H9 (cell line): Measurements from ENCODE around the gene TKTL1. TPM values are rescaled to one million over a fixed set of nuclear protein-coding genes. Genes with fewer than 3 reads are reported as not detected.

Experiments
- DNase-seq: peaks from one replicate; pipeline ENCODE4 v3.0.0-alpha.2; 2017
- H2AFZ ChIP-seq: one replicate; pipeline ENCODE4 v1.6.1; 2013; ENCODE audit warnings: mild to moderate bottlenecking, low read length, control low read depth, moderate library complexity
- H2AK5ac ChIP-seq: 2 replicates; pipeline ENCODE4 v1.6.1; 2013; ENCODE audit warnings: low read length, control low read depth, mixed read lengths; ENCODE audit not compliant: insufficient read length
- H2BK120ac ChIP-seq: one replicate; pipeline ENCODE4 v1.6.1; 2013; ENCODE audit warnings: low read depth, mild to moderate bottlenecking, low read length, control low read depth, inconsistent platforms; ENCODE audit not compliant: poor library complexity, severe bottlenecking
- H2BK12ac ChIP-seq: 2 replicates; pipeline ENCODE4 v1.6.1; 2013; ENCODE audit warnings: low read length, control low read depth, mixed read lengths, low read depth; ENCODE audit not compliant: insufficient read length
- H2BK15ac ChIP-seq: 2 replicates; pipeline ENCODE4 v1.6.1; 2013; ENCODE audit warnings: low read depth, low read length, control low read depth
- H2BK20ac ChIP-seq: one replicate; pipeline ENCODE4 v1.6.1; 2013; ENCODE audit warnings: low read depth, mild to moderate bottlenecking, low read length, control low read depth, inconsistent platforms; ENCODE audit not compliant: poor library complexity, severe bottlenecking
- H2BK5ac ChIP-seq: 2 replicates; pipeline ENCODE4 v1.6.1; 2013; ENCODE audit warnings: low read length, control low read depth, mixed read lengths; ENCODE audit not compliant: insufficient read length
- H3K14ac ChIP-seq: 2 replicates; pipeline ENCODE4 v1.6.1; 2013; ENCODE audit warnings: low read length, control low read depth; ENCODE audit not compliant: insufficient read depth
- H3K18ac ChIP-seq: 2 replicates; pipeline ENCODE4 v1.6.1; 2013; ENCODE audit warnings: low read depth, mild to moderate bottlenecking, mixed read lengths, low read length, control low read depth; ENCODE audit not compliant: insufficient read length
- H3K23ac ChIP-seq: 2 replicates; pipeline ENCODE4 v1.6.1; 2013; ENCODE audit warnings: low read length, control low read depth, mixed read lengths, low read depth; ENCODE audit not compliant: insufficient read length
- H3K23me2 ChIP-seq: 2 replicates; pipeline ENCODE4 v1.6.1; 2013; ENCODE audit warnings: low read depth, mild to moderate bottlenecking, mixed read lengths, low read length, control low read depth; ENCODE audit not compliant: insufficient read length, poor library complexity, severe bottlenecking
- H3K27ac ChIP-seq: 2 replicates; pipeline ENCODE4 v1.5.1; 2013; ENCODE audit warnings: low read length, control low read depth, mixed read lengths, low read depth; ENCODE audit not compliant: insufficient read length
- H3K27me3 ChIP-seq: 2 replicates; pipeline ENCODE4 v1.6.1; 2013; ENCODE audit warnings: low read length, control low read depth, inconsistent platforms; ENCODE audit not compliant: insufficient read depth
- H3K4ac ChIP-seq: 2 replicates; pipeline ENCODE4 v1.6.1; 2013; ENCODE audit warnings: low read depth, mild to moderate bottlenecking, control low read depth, inconsistent platforms, low read length, moderate library complexity
- H3K4me1 ChIP-seq: 2 replicates; pipeline ENCODE4 v1.6.1; 2013; ENCODE audit warnings: low read length, control low read depth, inconsistent platforms; ENCODE audit not compliant: insufficient read depth
- H3K4me2 ChIP-seq: 2 replicates; pipeline ENCODE4 v1.6.1; 2013; ENCODE audit warnings: low read length, control low read depth, mixed read lengths; ENCODE audit not compliant: insufficient read length, insufficient read depth
- H3K56ac ChIP-seq: 2 replicates; pipeline ENCODE4 v1.6.1; 2013; ENCODE audit warnings: low read depth, mild to moderate bottlenecking, mixed read lengths, low read length, control low read depth; ENCODE audit not compliant: insufficient read length
- H3K79me1 ChIP-seq: 2 replicates; pipeline ENCODE4 v1.6.1; 2013; ENCODE audit warnings: low read depth, mild to moderate bottlenecking, moderate library complexity, low read length, control low read depth, inconsistent platforms; ENCODE audit not compliant: insufficient read depth, poor library complexity, severe bottlenecking
- H3K79me2 ChIP-seq: 2 replicates; pipeline ENCODE4 v1.6.1; 2013; ENCODE audit warnings: low read length, control low read depth, inconsistent platforms; ENCODE audit not compliant: insufficient read depth
- H3K9ac ChIP-seq: 2 replicates; pipeline ENCODE4 v1.6.1; 2013; ENCODE audit warnings: low read length, control low read depth, mixed read lengths; ENCODE audit not compliant: insufficient read length; ENCODE audit errors: extremely low read depth
- H3K9me3 ChIP-seq: one replicate; pipeline ENCODE4 v1.6.1; 2013; ENCODE audit warnings: low read depth, low read length, inconsistent platforms; ENCODE audit not compliant: control insufficient read depth
- H3T11ph ChIP-seq: one replicate; pipeline ENCODE4 v1.6.1; 2013; ENCODE audit warnings: mild to moderate bottlenecking, low read length, control low read depth, inconsistent platforms
- H4K20me1 ChIP-seq: one replicate; pipeline ENCODE4 v1.6.1; 2013; ENCODE audit not compliant: control insufficient read depth, insufficient read length, insufficient read depth
- H4K5ac ChIP-seq: 2 replicates; pipeline ENCODE4 v1.6.1; 2013; ENCODE audit warnings: low read depth, mild to moderate bottlenecking, mixed read lengths, low read length, control low read depth; ENCODE audit not compliant: insufficient read length
- H4K8ac ChIP-seq: replicated peaks from 2 replicates; pipeline ENCODE4 v1.6.1; 2013; ENCODE audit warnings: low read length, control low read depth, mixed read lengths, low read depth; ENCODE audit not compliant: insufficient read length
- H4K91ac ChIP-seq: 2 replicates; pipeline ENCODE4 v1.6.1; 2013; ENCODE audit warnings: low read depth, mild to moderate bottlenecking, moderate library complexity, mixed read lengths, low read length, control low read depth; ENCODE audit not compliant: insufficient read length
- H3K27ac Mint-ChIP-seq, 3 experiments: 2 replicates in 2 of 3; 3 replicates in 1 of 3; pipeline ENCODE4 v1.8.0; 2020 to 2021; ENCODE audit warnings: mixed read lengths in 3 of 3, mild to moderate bottlenecking in 1 of 3, moderate library complexity in 1 of 3
- H3K27me3 Mint-ChIP-seq: 2 replicates; pipeline ENCODE4 v1.8.0; 2021; ENCODE audit warnings: low read depth, mild to moderate bottlenecking, moderate library complexity, mixed read lengths
- H3K36me3 Mint-ChIP-seq, 3 experiments: 2 replicates in 2 of 3; 3 replicates in 1 of 3; pipeline ENCODE4 v1.8.0; 2020 to 2021; ENCODE audit warnings: low read depth in 3 of 3, mixed read lengths in 3 of 3; ENCODE audit not compliant: insufficient read depth in 1 of 3
- H3K4me1 Mint-ChIP-seq, 2 experiments: 2 replicates each; pipeline ENCODE4 v1.8.0; 2020; ENCODE audit warnings: mixed read lengths in 2 of 2
- H3K4me3 Mint-ChIP-seq, 2 experiments: 2 replicates in 1 of 2; 3 replicates in 1 of 2; pipeline ENCODE4 v1.8.0; 2020 to 2021; ENCODE audit warnings: mild to moderate bottlenecking in 2 of 2, mixed read lengths in 2 of 2, moderate library complexity in 1 of 2
- H3K9me3 Mint-ChIP-seq, 2 experiments: 2 replicates in 1 of 2; 3 replicates in 1 of 2; pipeline ENCODE4 v1.8.0; 2020; ENCODE audit warnings: mild to moderate bottlenecking in 2 of 2, mixed read lengths in 2 of 2, moderate library complexity in 1 of 2
- CTCF ChIP-seq: fragments of 200-600 bp; sonication (generic); conservative IDR thresholded peaks from 3 replicates; pipeline ENCODE4 v1.8.0; 2021; ENCODE audit warnings: antibody characterized with exemption, mild to moderate bottlenecking
- WGBS: extraction: QIAGEN DNeasy Blood & Tissue Kit; methylation state at CpG from one replicate; pipeline ENCODE4 v1.1.7; 2013; ENCODE audit warnings: missing lambda C conversion rate, low lambda C conversion rate, mixed read lengths; ENCODE audit not compliant: insufficient read length; ENCODE audit errors: extremely low coverage; 5-methylcytosine and 5-hydroxymethylcytosine counted together
- total RNA-seq: library from RNA; stranded (reverse); gene quantifications from 2 replicates; pipeline ENCODE4 v1.2.1, GENCODE V29; 2021

Gene TKTL1
- total RNA-seq, 1 experiment from 2014 or later, result not detected

GRCh38 chrX:154358011-154358410 is 62.4 kb downstream of the TKTL1 start:
- H3K18ac ChIP-seq, result no peak overlapping the region
- no peak overlapping the region for H3K4ac ChIP-seq
- no peak overlapping the region for H3K27ac ChIP-seq
- no peak for TF ChIP-seq CTCF
- no peak overlapping the region for H4K8ac ChIP-seq
- no peak overlapping the region for H2BK20ac ChIP-seq
- H4K91ac ChIP-seq, result no peak overlapping the region
- no peak overlapping the region for H3K56ac ChIP-seq
- H4K5ac ChIP-seq, result no peak overlapping the region
- H3K4me3 Mint-ChIP-seq, result no peak overlapping the region
- H2AFZ ChIP-seq, result no peak overlapping the region
- H2BK12ac ChIP-seq, result no peak overlapping the region
- peaks cover 34 to 84% (median 82%) of the 10 kb centered on the region in 3 experiments for H3K36me3 Mint-ChIP-seq
- H3K14ac ChIP-seq, result no peak overlapping the region
- no peak overlapping the region for H2BK5ac ChIP-seq
- peaks cover 3% of the 10 kb centered on the region for H4K20me1 ChIP-seq
- H3T11ph ChIP-seq, result no peak overlapping the region
- H3K23ac ChIP-seq, result no peak overlapping the region
- no CpG with 5 or more reads among the region's 11 CpGs for WGBS
- no peak overlapping the region for H3K27ac Mint-ChIP-seq
- H2AK5ac ChIP-seq, result no peak overlapping the region
- no peak for DNase-seq
- H3K4me1 ChIP-seq, result no peaks in the 10 kb centered on the region
- no peak overlapping the region for H2BK120ac ChIP-seq
- H3K4me2 ChIP-seq, result no peak overlapping the region
- H3K9me3 Mint-ChIP-seq, result peaks cover 54 to 71% of the 10 kb centered on the region in 2 experiments
- peaks cover 5% of the 10 kb centered on the region for H3K27me3 Mint-ChIP-seq
- H3K27me3 ChIP-seq, result no peaks in the 10 kb centered on the region
- H3K23me2 ChIP-seq, result peaks cover 3% of the 10 kb centered on the region
- no peak overlapping the region for H2BK15ac ChIP-seq
- no peaks in the 10 kb centered on the region for H3K79me2 ChIP-seq
- H3K9me3 ChIP-seq, result peaks cover 26% of the 10 kb centered on the region
- H3K9ac ChIP-seq, result no peak overlapping the region
- no peaks in the 10 kb centered on the region for H3K4me1 Mint-ChIP-seq
- H3K79me1 ChIP-seq, result no peaks in the 10 kb centered on the region
